Measurements from ENCODE around the gene HINT1.
"Not testable (repeated sequence)": the region's sequence is repeated elsewhere in the genome, so short reads cannot be mapped to it uniquely, and the experiment has no call there.

The HINT1 gene

DNA sequence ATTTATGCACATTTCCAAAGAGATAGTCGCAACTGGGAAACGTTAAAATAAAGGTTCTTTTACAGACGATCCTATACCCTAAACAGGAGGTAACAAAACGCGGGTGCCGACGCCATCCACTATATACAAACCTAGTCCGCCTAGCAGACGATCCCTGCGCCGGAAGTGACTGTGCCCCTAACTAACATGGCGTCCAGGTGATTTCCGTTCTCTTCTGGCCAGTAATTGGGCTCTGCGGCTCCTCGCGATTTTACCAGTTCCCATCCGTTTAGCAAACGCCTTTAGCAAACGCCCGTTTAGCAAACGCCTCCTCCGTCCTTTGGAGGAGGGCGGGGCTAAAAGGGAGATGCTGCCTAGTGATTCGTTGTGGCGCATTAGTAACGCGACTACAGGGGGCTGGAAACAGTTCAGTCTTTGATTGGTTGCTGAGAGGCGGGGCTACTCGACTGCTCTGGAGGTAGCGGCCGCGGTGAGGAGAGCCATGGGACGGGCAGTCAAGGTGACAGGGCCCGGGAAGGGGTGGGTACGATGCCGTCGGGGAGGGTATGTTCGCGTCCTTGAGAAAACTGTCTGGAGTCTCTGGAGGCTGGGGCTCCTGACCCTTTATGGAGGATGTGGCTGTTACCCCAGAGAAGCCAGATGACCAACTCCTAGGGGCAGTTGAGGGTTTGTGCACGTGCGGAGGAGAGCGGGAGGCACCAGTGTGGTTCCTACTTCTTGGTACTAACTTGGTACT, 5.7 kb upstream of the HINT1 start, which contains the start of gene LYRM7:
Gene LYRM7 (plus strand): TSS at position 405 of the 736 bp plus-strand sequence. CDS start 77 bp downstream, at position 482.
- peak; percentile 95 for DNase-seq

- no peak for DNase-seq
Measured at GRCh38 chr5:131169810-131170539, 4.9 kb upstream of the HINT1 start.

DNA sequence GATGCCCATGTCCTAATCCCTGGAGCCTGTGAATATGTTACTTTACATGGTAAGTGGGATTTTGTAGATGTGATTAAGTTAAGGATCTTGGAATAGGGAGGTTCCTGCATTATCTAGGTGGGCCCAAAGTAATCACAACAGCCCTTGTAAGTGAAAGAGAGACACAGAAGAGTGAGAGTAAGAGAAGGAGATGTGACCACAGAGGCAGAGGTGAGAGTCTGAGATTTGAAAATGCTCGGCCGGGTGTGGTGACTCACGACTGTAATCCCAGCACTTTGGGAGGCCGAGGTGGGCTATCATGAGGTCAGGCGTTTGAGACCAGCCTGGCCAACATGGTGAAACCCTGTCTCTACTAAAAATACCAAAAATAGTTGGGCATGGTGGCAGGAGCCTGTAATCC, 2.6 kb upstream of the HINT1 start:
- no peak for DNase-seq

- peak; percentile 74 for DNase-seq
Measured at GRCh38 chr5:131164191-131165118, 601 bp downstream of the HINT1 start.

DNA sequence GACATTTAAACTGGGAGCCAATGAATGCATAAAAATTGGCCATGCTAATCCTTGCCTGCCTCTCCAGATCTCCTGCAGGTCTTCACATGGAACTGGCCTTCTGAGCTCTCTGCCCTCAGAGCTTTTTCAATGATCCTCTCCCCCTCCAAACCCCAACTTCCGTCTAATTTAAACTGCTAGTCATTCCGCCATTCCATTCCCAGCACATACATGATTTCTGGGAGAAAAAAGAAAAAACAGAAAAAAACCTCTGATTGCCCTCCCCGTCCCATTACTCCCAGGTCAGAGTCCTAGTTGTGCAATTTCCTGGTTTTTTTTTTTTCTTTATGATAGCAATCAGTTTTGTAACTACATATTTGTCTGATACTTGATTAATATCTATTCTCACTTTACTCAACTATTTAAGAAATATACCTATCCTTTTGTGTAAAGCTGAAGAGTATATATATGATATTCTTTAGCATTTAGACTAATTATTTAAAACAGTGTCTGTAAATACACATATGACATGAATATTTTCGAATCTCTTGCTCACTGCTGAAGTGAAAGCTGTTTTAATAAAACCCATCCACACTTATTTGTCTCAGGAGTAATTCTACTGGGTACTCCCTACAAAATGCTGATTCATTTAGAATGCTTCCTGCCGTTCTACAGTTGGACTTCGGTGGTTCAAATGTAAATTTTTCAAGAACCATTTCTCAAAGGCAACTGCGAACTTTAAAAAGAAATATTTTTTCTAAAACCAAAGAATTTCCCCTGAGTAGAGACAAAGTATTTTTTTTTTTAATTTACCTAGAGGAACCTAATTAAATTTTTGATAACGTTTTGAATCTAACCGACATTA, 1.6 kb downstream of the HINT1 start:
- DNase-seq = no peak

GRCh38 chr5:131160134-131160533, 4.9 kb downstream of the HINT1 start:
- DNase-seq = no peak

DNA sequence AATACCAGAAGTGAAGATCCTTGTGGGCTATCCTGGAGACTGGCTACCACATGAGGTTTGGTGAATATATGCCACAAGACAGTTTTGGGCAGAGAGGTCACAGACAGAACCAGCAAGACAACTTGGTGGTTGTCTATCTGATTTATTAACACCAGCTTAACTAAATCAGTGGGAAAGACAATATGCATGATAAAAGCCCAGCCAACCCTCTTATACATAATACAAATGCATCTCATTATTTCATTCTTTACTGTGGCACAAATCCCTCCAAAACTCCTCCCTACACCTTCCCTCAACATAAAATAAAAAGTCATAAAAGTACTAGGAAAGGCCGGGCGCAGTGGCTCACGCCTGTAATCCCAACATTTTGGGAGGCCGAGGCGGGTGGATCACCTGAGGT, 8.1 kb downstream of the HINT1 start:
- no peak for DNase-seq

GRCh38 chr5:131156385-131156784, 8.7 kb downstream of the HINT1 start:
- no peak for DNase-seq

GRCh38 chr5:131151216-131151615, 13.8 kb downstream of the HINT1 start:
- DNase-seq = no peak

DNA sequence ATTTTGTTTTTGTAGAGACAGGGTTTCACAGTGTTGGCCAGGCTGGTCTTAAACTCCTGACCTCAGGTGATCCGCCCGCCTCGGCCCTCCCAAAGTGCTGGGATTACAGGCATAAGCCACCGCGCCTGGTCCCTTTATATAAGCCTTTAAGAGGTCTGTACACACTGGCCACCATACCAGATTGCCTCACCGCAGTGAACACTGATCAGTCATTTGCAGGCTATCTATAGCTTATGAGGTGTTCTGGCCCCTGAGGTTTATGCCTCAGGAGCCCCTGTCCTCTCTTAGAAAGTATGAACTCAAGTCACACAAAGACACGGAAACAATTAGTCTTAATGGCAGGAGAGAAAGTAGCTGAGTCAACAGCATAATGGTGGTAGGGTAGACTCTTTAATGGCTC, 14.6 kb downstream of the HINT1 start:
- DNase-seq = no peak

DNA sequence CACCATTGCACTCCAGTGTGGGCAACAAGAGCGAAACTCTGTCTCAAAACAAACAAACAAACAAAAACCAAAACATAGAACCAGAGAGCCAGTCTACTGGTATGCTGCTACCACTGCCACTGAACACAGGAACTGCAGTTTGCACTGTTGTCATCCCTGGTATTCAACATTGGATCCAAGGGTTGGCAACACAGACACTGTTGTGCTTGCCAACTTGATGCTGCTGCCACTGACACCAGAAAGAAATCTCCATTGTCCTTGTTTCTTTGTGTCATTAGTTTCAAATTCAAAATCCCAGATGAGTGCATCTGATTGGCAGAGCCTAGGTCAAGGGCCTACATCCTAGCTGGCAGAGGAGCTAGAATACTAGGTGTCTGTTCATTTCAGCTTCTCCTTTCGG, 16.2 kb downstream of the HINT1 start:
- no peak for DNase-seq

GRCh38 chr5:131147258-131147657, 17.8 kb downstream of the HINT1 start:
- DNase-seq = no peak

GRCh38 chr5:131142970-131143617, 22.0 kb downstream of the HINT1 start:
- DNase-seq = no peak

GRCh38 chr5:131139321-131139720, 25.7 kb downstream of the HINT1 start:
- DNase-seq = no peak

DNA sequence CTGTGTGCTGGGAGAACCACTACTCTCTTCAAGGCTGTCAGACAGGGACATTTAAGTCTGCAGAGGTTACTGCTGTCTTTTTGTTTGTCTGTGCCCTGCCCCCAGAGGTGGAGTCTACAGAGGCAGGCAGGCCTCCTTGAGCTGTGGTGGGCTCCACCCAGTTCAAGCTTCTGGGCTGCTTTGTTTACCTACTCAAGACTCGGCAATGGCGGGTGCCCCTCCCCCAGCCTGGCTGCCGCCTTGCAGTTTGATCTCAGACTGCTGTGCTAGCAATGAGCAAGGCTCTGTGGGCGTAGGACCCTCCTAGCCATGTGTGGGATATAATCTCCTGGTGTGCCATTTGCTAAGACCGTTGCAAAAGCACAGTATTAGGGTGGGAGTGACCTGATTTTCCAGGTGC, 26.6 kb downstream of the HINT1 start:
- not testable (repeated sequence) for DNase-seq

DNA sequence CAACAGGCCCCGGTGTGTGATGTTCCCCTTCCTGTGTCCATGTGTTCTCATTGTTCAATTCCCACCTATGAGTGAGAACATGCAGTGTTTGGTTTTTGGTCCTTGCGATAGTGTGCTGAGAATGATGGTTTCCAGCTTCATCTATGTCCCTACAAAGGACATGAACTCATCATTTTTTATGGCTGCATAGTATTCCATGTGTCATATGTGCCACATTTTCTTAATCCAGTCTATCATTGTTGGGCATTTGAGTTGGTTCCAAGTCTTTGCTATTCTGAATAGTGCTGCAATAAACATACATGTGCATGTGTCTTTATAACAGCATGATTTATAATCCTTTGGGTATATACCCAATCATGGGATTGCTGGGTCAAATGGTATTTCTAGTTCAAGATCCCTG, 32.0 kb downstream of the HINT1 start:
- not testable (repeated sequence) for DNase-seq

DNA sequence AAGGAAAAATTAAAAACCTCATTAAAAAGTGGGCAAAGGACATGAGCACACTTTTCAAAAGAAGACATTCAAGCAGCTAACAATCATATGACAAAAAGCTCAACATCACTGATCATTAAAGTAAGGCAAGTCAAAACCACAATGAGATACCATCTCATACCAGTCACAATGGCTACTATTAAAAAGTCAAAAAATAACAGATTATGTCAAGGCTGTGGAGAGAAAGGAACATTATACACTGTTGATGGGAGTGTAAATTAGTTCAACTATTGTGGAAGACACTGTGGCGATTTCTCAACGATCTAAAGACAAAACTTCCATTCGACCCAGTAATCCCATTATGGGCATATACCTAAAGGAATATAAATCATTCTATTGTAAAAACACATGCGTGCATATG, 35.8 kb downstream of the HINT1 start:
- DNase-seq = no peak

DNA sequence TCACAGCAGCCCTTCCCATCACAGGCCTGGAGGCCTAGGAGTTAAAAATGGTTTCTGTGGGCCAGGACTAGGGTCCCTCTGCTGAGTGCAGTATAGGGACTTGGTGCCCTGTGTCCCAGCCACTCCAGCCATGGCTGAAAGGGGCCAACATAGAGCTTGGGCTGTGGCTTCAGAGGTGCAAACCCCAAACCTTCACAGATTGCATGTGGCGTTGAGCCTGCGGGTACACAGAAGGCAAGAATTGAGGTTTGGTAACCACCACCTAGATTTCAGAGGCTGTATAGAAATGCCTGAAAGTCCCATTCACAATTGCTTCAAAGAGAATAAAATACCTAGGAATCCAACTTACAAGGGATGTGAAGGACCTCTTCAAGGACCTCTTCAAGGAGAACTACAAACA, 37.8 kb downstream of the HINT1 start:
- DNase-seq = not testable (repeated sequence)

GRCh38 chr5:131114754-131115153, 50.3 kb downstream of the HINT1 start:
- DNase-seq = no peak

DNA sequence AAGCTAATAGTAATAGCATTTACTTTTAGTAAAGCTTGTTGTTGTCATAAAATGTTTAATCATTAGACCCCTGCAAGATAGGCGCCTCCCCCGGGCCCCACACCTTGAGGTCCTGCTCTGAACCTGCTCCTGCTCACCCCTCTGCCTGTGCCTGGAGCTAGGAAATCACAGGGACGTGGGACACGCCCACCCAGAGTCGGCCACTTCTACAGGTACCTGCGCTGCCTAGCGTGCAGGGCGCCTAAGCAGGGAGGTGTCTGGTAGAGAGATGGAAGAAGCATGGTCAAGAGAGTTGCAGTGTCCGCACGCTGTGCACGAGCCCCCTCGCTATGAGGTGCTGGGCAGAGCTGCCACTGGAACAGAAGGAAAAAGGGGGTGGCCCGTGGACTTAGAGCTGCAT, 52.6 kb downstream of the HINT1 start:
- DNase-seq = no peak

- DNase-seq = no peak
Measured at GRCh38 chr5:131110256-131110594, 54.8 kb downstream of the HINT1 start.

Data from NK-92 treated with Interleukin-12 subunit alpha and Interleukin-12 subunit beta, amount 100 ng/mL, for 24 hours (cell line).